Measurements from ENCODE around the gene COIL.

- TF ChIP-seq ZNF589 (CRISPR knock-in tag; conservative IDR thresholded peaks at IDR 0.05): no peak
- TF ChIP-seq ATF3 (CRISPR knock-in tag; IDR thresholded peaks at IDR 0.05): no peak
- no peak for TF ChIP-seq POGZ (CRISPR knock-in tag; IDR thresholded peaks at IDR 0.05)
- TF ChIP-seq ZFY (CRISPR knock-in tag; IDR thresholded peaks at IDR 0.05): no peak
- TF ChIP-seq CTCF (CRISPR knock-in tag; IDR thresholded peaks at IDR 0.05): no peak
- TF ChIP-seq PBX3 (CRISPR knock-in tag; IDR thresholded peaks at IDR 0.05; ENCODE audit: borderline replicate concordance): no peak
- TF ChIP-seq TBL1XR1 (IDR thresholded peaks at IDR 0.05; ENCODE audit: borderline replicate concordance, low read length, partially characterized antibody): no peak
These were observed 36.5 kb upstream of the COIL start for GRCh38 chr17:56997313-56997712.
